Loucy (cell line): ENCODE measurements around the gene CFAP107.

Experiments
- H2AFZ ChIP-seq: fragments of 200-600 bp; sonication (generic); 2 replicates; pipeline ENCODE4 v1.6.0; 2016; ENCODE audit warnings: antibody characterized with exemption, mild to moderate bottlenecking, low read length, moderate library complexity
- H3F3A ChIP-seq: fragments of 200-600 bp; 2 replicates; pipeline ENCODE4 v1.6.0; 2016; ENCODE audit warnings: antibody characterized with exemption, low read depth, mild to moderate bottlenecking
- H3K27me3 ChIP-seq: fragments of 200-600 bp; sonication (generic); 2 replicates; pipeline ENCODE4 v1.6.1; 2014; ENCODE audit warnings: low read length, mild to moderate bottlenecking; ENCODE audit not compliant: insufficient read depth, poor library complexity, severe bottlenecking
- H3K36me3 ChIP-seq: fragments of 200-600 bp; sonication (generic); 2 replicates; pipeline ENCODE4 v1.6.1; 2016; ENCODE audit warnings: low read length; ENCODE audit not compliant: insufficient read depth
- H3K4me1 ChIP-seq: fragments of 200-600 bp; sonication (generic); 2 replicates; pipeline ENCODE4 v1.5.1; 2014; ENCODE audit warnings: low read length, mild to moderate bottlenecking; ENCODE audit not compliant: insufficient read depth, poor library complexity, severe bottlenecking
- H3K4me2 ChIP-seq: fragments of 200-600 bp; sonication (generic); 2 replicates; pipeline ENCODE4 v1.6.0; 2014; ENCODE audit warnings: antibody characterized with exemption, low read length, low read depth, mild to moderate bottlenecking; ENCODE audit not compliant: poor library complexity, severe bottlenecking
- H3K4me3 ChIP-seq: fragments of 200-600 bp; sonication (generic); 2 replicates; pipeline ENCODE4 v1.5.1; 2014; ENCODE audit warnings: low read length, mild to moderate bottlenecking, mixed read lengths; ENCODE audit not compliant: poor library complexity, severe bottlenecking
- H3K79me2 ChIP-seq: fragments of 200-600 bp; sonication (generic); 2 replicates; pipeline ENCODE4 v1.6.1; 2014; ENCODE audit warnings: low read length; ENCODE audit not compliant: insufficient read depth
- H3K9ac ChIP-seq: fragments of 200-600 bp; sonication (generic); 2 replicates; pipeline ENCODE4 v1.6.0; 2014; ENCODE audit warnings: mild to moderate bottlenecking, low read depth, low read length, moderate library complexity; ENCODE audit not compliant: poor library complexity, severe bottlenecking
- H3K9me2 ChIP-seq: fragments of 200-600 bp; sonication (generic); replicated peaks from 2 replicates; pipeline ENCODE4 v1.6.1; 2016; ENCODE audit warnings: low read depth, low read length, mixed read lengths
- H3K9me3 ChIP-seq: fragments of 200-600 bp; sonication (generic); 2 replicates; pipeline ENCODE4 v1.6.1; 2014; ENCODE audit warnings: mild to moderate bottlenecking, antibody characterized with exemption, low read length, low read depth; ENCODE audit not compliant: insufficient read depth
- H4K20me1 ChIP-seq: fragments of 200-600 bp; sonication (generic); 2 replicates; pipeline ENCODE4 v1.6.0; 2014; ENCODE audit warnings: antibody characterized with exemption, low read length, mild to moderate bottlenecking; ENCODE audit not compliant: insufficient read depth, poor library complexity, severe bottlenecking
- CTCF ChIP-seq: fragments of 200-600 bp; sonication (generic); conservative IDR thresholded peaks from 2 replicates; pipeline ENCODE4 v1.5.1; 2014; ENCODE audit warnings: mild to moderate bottlenecking, antibody characterized with exemption, low read length
- EZH2phosphoT487 ChIP-seq: fragments of 200-600 bp; IDR thresholded peaks from 2 replicates; pipeline ENCODE4 v1.6.1; 2018; ENCODE audit warnings: antibody characterized with exemption, mild to moderate bottlenecking, moderate library complexity, borderline replicate concordance

CFAP107 gene

GRCh38 chr1:12763479-12763878, 17.5 kb downstream of the CFAP107 start:
- no peaks in the 10 kb centered on the region for H3F3A ChIP-seq
- TF ChIP-seq EZH2phosphoT487 (no peak), CTCF (no peak)
- no peaks in the 10 kb centered on the region for H4K20me1 ChIP-seq
- H3K4me1 ChIP-seq = no peaks in the 10 kb centered on the region
- H3K9ac ChIP-seq = no peak overlapping the region
- H3K4me2 ChIP-seq = no peak overlapping the region
- H3K9me3 ChIP-seq = no peaks in the 10 kb centered on the region
- no peaks in the 10 kb centered on the region for H3K27me3 ChIP-seq
- H3K79me2 ChIP-seq = no peaks in the 10 kb centered on the region
- no peaks in the 10 kb centered on the region for H3K36me3 ChIP-seq
- H2AFZ ChIP-seq = no peak overlapping the region
- no peak overlapping the region for H3K4me3 ChIP-seq
- H3K9me2 ChIP-seq = no peaks in the 10 kb centered on the region

- TF ChIP-seq CTCF (no peak), EZH2phosphoT487 (no peak)
- Histone ChIP-seq H3K9me3 (no peaks in the 10 kb centered on the region), H3K9me2 (no peaks in the 10 kb centered on the region), H3K9ac (no peak overlapping the region), H3K4me3 (no peak overlapping the region), H3F3A (no peaks in the 10 kb centered on the region), H3K79me2 (no peaks in the 10 kb centered on the region), H4K20me1 (no peaks in the 10 kb centered on the region), H3K4me1 (no peaks in the 10 kb centered on the region), H2AFZ (no peak overlapping the region), H3K4me2 (no peak overlapping the region), H3K36me3 (no peaks in the 10 kb centered on the region), H3K27me3 (no peaks in the 10 kb centered on the region)
Observed at GRCh38 chr1:12764016-12764415, 18.0 kb downstream of the CFAP107 start.

- Histone ChIP-seq H3K9me3 (no peaks in the 10 kb centered on the region), H3K27me3 (no peaks in the 10 kb centered on the region)
- no peak for TF ChIP-seq CTCF
- no peak for TF ChIP-seq EZH2phosphoT487
Observed at GRCh38 chr1:12769031-12769430, 23.0 kb downstream of the CFAP107 start.

More at GRCh38 chr1:12769031-12769430, 23.0 kb downstream of the CFAP107 start:
- no peak overlapping the region for H2AFZ ChIP-seq
- no peaks in the 10 kb centered on the region for H3K9me2 ChIP-seq
- H3K79me2 ChIP-seq = no peaks in the 10 kb centered on the region
- H3F3A ChIP-seq = no peaks in the 10 kb centered on the region
- H3K36me3 ChIP-seq = no peaks in the 10 kb centered on the region
- H3K4me2 ChIP-seq = no peak overlapping the region
- H4K20me1 ChIP-seq = no peaks in the 10 kb centered on the region
- no peak overlapping the region for H3K4me3 ChIP-seq
- no peak overlapping the region for H3K9ac ChIP-seq
- no peaks in the 10 kb centered on the region for H3K4me1 ChIP-seq
